NCI-H526 treated with DMSO at 0.1 percent for 48 hours (cell line): ENCODE results near the gene DPEP1.

Experiments
- DNase-seq: peaks from one replicate; lab custom pipeline; 2025; lab: John Stamatoyannopoulos, UW

DPEP1 gene

GRCh38 chr16:89599451-89599858 lies 14.0 kb upstream of the DPEP1 start:
- no peak for DNase-seq

GRCh38 chr16:89599902-89600301 lies 13.5 kb upstream of the DPEP1 start:
- DNase-seq: no peak

- no peak for DNase-seq
Observed at GRCh38 chr16:89600427-89600826, 13.0 kb upstream of the DPEP1 start.

- DNase-seq: no peak
Observed at GRCh38 chr16:89600956-89601355, 12.5 kb upstream of the DPEP1 start.

GRCh38 chr16:89601906-89602272 lies 11.6 kb upstream of the DPEP1 start:
- DNase-seq: no peak

GRCh38 chr16:89602273-89602951 lies 11.0 kb upstream of the DPEP1 start:
- no peak for DNase-seq

GRCh38 chr16:89602952-89603590 lies 10.4 kb upstream of the DPEP1 start:
- no peak for DNase-seq

GRCh38 chr16:89604764-89605163 lies 8.7 kb upstream of the DPEP1 start:
- DNase-seq: no peak

- no peak for DNase-seq
Observed at GRCh38 chr16:89605186-89605970, 8.1 kb upstream of the DPEP1 start.

GRCh38 chr16:89606006-89606405 lies 7.4 kb upstream of the DPEP1 start:
- no peak for DNase-seq

- DNase-seq: no peak
Observed at GRCh38 chr16:89607453-89607852, 6.0 kb upstream of the DPEP1 start.

GRCh38 chr16:89607937-89608740 lies 5.3 kb upstream of the DPEP1 start:
- DNase-seq: no peak

- DNase-seq: no peak
Observed at GRCh38 chr16:89610108-89610453, 3.4 kb upstream of the DPEP1 start.

- no peak for DNase-seq
Observed at GRCh38 chr16:89612415-89613166, 851 bp upstream of the DPEP1 start.

GRCh38 chr16:89613954-89614459 lies 565 bp downstream of the DPEP1 start:
- DNase-seq: no peak

- DNase-seq: no peak
Observed at GRCh38 chr16:89615176-89615575, 1.7 kb downstream of the DPEP1 start.

- no peak for DNase-seq
Observed at GRCh38 chr16:89615596-89616090, 2.2 kb downstream of the DPEP1 start.

GRCh38 chr16:89616623-89617022 lies 3.2 kb downstream of the DPEP1 start:
- no peak for DNase-seq

GRCh38 chr16:89617036-89617435 lies 3.6 kb downstream of the DPEP1 start:
- no peak for DNase-seq

- no peak for DNase-seq
Observed at GRCh38 chr16:89618109-89618998, 4.9 kb downstream of the DPEP1 start.
